ENCODE measurements around the gene DEF6. TPM values are rescaled to one million over a fixed set of nuclear protein-coding genes. Genes with fewer than 3 reads are reported as not detected.

Gene DEF6
- 8.9 TPM for total RNA-seq (ENCODE audit: insufficient read depth, low replicate concordance)

- peak; percentile 93 for DNase-seq (ENCODE audit: low spot score)
These were observed at the start of gene DEF6 for GRCh38 chr6:35297601-35298481. TSS of gene DEF6 (plus strand) at chr6:35297818. CDS start at chr6:35297857, 39 bp downstream.

GRCh38 chr6:35248300-35248699 is 49.3 kb upstream of the DEF6 start:
- no peak for DNase-seq (ENCODE audit: low spot score)

GRCh38 chr6:35248965-35249364 is 48.7 kb upstream of the DEF6 start:
- no peak for DNase-seq (ENCODE audit: low spot score)

GRCh38 chr6:35251949-35252348 is 45.7 kb upstream of the DEF6 start:
- DNase-seq (ENCODE audit: low spot score): no peak

- DNase-seq (ENCODE audit: low spot score): no peak
These were observed 44.4 kb upstream of the DEF6 start for GRCh38 chr6:35253249-35253648.

DNA sequence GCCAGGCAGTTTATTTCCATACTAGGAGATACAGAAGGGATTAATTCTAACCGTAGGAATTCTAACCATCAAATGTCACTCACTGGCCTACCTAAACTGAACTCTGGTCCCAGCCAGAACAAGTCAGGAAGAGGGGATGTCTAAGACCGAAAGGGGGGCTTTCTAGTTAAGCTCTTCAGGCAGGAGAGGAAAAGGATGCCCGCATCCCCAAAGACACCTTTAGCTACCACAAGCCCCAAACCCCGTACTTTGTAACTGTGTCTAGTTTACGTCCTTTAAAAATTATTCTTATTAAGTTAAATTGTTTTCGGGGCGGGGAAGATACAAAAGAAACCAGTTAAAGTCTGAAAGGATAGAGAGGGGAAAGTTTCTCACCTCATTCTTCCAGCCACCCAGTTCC is 39.3 kb upstream of the DEF6 start:
- no peak for DNase-seq (ENCODE audit: low spot score)

DNA sequence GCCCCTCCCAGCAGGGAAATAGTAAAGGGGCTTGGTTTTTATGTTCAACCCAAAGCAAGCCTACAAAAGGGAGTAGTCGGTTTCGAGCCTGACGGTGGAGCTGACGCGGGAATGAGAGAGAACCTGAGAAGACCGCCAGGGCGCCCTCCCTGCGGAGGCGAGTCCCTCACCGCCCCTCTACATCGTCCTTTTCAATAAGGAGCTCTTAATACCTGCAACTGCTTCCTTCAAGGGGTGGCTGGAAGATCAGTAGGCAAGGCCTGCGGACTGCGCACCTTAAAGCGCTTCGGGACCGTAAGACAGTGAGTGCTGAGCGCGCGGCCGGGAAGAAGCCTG is 38.8 kb upstream of the DEF6 start:
- DNase-seq (ENCODE audit: low spot score): peak; percentile 67

- DNase-seq (ENCODE audit: low spot score): peak; percentile 98
These were observed 38.2 kb upstream of the DEF6 start, which contains the start of gene ZNF76 for GRCh38 chr6:35259194-35259947. TSS of gene ZNF76 (plus strand) at chr6:35259735. CDS start at chr6:35281152, 21,417 bp downstream.

DNA sequence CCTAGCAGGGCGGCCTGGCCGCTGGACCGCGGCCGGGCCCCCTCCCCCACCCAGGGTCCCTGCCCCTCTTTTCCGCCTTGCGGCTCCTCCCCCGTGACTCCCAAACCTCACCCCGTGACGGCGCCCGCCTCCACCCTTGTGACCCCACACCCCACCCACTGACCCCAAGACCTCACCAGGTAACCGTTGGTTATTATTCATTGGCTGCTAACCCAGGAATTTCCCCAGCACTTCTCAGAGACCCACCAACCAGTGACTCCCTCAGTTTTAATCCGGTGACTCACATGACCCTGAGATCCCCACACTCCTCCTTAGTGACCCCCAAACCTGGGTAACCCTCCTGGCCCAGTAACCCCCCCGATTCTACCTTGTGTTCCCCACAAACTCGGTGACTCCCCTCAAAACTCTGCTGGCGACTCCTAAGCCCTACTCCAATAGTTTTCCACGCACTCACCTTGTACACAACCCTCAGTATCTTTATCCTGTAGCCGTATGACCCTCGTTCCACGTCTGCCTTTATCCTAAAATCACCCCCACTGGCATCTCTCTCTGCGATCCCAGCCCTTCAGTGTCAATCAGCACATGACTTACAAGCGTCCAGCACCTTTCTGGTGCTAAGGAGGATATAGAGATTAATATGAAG is 37.5 kb upstream of the DEF6 start:
- peak; percentile 56 for DNase-seq (ENCODE audit: low spot score)

DNA sequence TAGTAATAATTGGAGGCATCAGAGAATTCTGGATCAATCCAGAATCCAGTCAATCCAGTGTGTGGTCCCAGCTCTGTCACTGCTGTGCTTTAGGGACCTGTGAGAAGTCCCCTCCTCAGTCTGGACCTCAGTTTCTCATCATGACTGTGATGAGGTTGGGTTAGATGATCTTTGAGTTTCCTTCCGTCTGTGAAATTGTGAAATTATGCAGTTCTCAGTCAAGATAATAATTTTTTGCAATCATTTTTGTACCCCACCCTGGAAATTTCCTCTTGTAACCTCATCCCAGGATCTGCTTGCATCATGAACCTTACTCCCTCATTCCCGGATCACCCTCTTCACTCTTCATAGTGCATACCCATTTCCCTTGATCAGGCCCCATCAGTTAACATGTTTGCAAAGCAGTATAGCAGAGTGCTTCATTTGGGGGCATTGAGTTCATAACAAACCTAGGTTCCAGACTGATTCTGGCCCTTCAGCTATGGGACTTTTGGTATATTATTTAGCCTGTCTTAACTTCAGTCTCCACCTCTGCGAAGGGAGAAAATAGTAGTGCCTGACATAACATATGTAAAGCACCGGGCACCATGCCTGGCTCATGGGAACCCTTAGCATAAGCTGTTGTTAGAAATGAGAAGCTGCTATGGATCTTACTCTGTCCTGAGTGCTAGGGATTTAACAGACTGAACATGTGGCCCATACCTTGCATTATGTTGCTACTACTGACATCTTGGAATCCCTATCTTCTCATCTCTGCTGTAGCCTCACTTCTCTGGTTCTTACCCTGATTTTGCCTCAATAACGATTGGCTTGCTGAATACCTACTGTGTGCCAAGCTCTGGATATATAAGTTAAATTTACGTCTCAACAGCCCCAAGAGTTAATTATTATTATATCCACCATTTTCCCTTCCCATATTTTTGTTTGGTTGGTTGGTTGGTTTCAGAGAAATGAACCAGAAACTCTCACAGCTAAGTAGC is 36.7 kb upstream of the DEF6 start:
- no peak for DNase-seq (ENCODE audit: low spot score)

- DNase-seq (ENCODE audit: low spot score): no peak
These were observed 35.0 kb upstream of the DEF6 start for GRCh38 chr6:35262596-35262995.

- DNase-seq (ENCODE audit: low spot score): no peak
These were observed 32.9 kb upstream of the DEF6 start for GRCh38 chr6:35264550-35265274.

GRCh38 chr6:35265523-35265922 is 32.1 kb upstream of the DEF6 start:
- no peak for DNase-seq (ENCODE audit: low spot score)

DNA sequence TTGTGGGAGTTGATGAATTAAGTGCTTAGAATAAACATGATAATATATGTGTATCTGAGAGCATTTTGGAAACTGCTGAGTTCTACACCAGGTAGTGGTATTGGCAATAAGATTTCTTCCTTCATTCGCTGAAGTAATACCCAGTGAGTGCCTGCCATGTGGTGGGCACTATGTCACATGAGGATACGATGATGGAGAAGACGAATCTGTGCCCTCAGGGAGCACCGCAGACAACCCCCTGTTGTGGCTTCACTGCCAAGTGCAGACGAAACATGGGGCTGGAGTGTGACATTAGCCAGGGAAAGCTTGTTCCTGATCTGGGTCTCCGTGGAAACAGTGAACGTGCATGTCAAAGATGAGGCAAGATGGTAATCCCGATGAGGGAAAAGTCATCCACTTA is 30.2 kb upstream of the DEF6 start:
- no peak for DNase-seq (ENCODE audit: low spot score)

DNA sequence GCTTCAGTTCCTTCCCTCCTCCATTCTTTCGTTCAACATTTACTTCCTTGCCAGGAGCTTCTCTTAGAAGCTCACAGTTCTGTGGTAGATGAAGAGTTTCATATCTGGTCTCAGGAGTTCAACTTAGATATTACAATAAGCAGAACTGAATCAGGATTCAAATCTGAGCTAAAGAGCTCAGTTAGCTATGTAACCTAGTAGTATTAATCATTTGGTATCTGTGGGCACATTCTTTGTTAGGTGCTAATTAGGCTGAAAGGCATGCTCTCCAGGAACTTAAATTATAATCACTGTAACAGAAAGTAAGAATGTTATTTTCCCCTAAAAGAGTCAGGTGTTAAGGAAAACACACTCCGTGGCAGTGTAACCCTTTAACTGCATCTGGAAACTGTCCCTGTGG is 29.7 kb upstream of the DEF6 start:
- no peak for DNase-seq (ENCODE audit: low spot score)

- DNase-seq (ENCODE audit: low spot score): no peak
These were observed 25.6 kb upstream of the DEF6 start for GRCh38 chr6:35272005-35272404.

DNA sequence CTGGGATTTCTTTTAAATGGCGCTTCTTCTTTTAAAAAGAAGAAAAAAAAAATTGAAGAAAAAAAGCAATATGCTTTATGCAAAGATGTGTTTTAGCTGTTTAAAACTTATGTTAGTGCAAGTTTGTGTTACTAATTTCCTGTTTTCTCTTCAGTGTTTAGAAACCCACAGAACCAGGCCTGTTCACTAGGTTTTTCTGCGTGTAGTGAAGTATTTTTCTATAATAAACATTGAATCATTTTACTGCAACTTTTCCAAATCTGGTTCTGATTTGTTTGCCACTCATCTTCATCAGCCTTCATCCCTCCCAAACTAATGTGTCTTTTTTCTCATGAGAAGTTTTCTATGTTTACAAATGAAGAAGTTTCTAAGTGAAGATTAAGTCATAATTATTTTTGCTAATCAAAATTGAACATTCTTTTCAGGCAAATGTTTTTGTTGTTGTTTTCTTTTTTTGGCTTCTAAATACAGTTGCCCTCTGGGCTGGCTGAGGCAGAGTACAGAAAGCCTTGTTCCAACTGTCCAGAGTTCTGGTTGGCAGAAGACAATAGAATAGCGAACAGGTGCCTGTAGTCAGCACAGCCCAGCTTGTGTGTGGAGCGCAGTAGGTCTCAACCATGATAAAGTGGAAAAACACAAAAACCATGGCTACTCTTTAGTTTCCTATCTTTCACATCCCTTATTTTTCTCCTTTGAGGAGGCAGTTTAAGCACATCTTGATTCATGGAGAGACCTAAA is 23.6 kb upstream of the DEF6 start:
- DNase-seq (ENCODE audit: low spot score): no peak

DNA sequence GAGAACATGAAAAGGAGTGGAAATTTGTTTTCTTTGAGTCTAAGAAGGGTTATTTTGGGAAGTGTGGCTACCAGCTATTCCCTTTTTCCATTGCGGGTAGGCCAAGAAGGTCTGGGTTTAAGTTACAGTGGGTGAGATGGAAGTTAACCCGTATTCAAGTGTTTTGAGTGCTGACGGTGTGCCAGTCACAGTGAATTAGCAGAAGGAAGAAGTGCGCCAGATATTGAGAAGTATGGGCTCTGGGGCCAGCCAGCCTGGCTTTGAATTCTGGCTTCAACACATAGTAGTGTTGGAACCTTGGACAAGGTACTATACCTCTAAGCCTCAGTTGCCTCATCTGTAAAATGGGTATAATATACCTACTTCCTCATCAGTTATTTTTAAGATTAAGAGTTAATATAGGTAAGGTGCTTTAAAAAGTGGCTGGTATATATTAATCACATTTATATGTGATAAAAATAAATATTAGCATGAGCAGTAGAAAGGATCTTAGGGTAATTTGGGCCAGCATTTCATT is 21.8 kb upstream of the DEF6 start:
- DNase-seq (ENCODE audit: low spot score): no peak

- DNase-seq (ENCODE audit: low spot score): no peak
These were observed 18.9 kb upstream of the DEF6 start for GRCh38 chr6:35278708-35279107.
